BE2C (cell line): ENCODE measurements around the gene FOSB.

ENCODE experiments used
- DNase-seq: peaks from one replicate; pipeline ENCODE4 v3.0.0-alpha.2; 2020
- H3K27me3 ChIP-seq: fragments of 250-450 bp; sonication (Bioruptor Pico); 2 replicates; pipeline ENCODE4 v1.5.1; 2020; ENCODE audit warnings: mild to moderate bottlenecking
- H3K36me3 ChIP-seq: fragments of 250-450 bp; sonication (Bioruptor Pico); 2 replicates; pipeline ENCODE4 v1.5.1; 2020; ENCODE audit warnings: mild to moderate bottlenecking
- H3K4me1 ChIP-seq: fragments of 250-450 bp; sonication (Bioruptor Pico); 2 replicates; pipeline ENCODE4 v1.5.1; 2020
- H3K4me3 ChIP-seq: 2 replicates; pipeline ENCODE4 v1.5.1; 2011; ENCODE audit warnings: low read depth, low read length
- H3K9me3 ChIP-seq: fragments of 250-450 bp; sonication (Bioruptor Pico); 2 replicates; pipeline ENCODE4 v1.5.1; 2020
- CTCF ChIP-seq: IDR thresholded peaks from 2 replicates; pipeline ENCODE4 v1.5.1; 2012; ENCODE audit warnings: mild to moderate bottlenecking, low read depth, low read length

The FOSB gene

GRCh38 chr19:45437328-45437727 lies 30.5 kb upstream of the FOSB start:
- Histone ChIP-seq H3K4me3 (no peak overlapping the region), H3K9me3 (no peaks in the 10 kb centered on the region), H3K36me3 (no peaks in the 10 kb centered on the region), H3K27me3 (no peaks in the 10 kb centered on the region), H3K4me1 (no peaks in the 10 kb centered on the region)
- no peak for DNase-seq
- no peak for TF ChIP-seq CTCF

- DNase-seq, result no peak
- no peak for TF ChIP-seq CTCF
- Histone ChIP-seq H3K4me3 (peak overlapping the region; percentile 55), H3K36me3 (no peaks in the 10 kb centered on the region), H3K27me3 (no peaks in the 10 kb centered on the region), H3K9me3 (no peaks in the 10 kb centered on the region), H3K4me1 (no peaks in the 10 kb centered on the region)
These were observed 28.6 kb upstream of the FOSB start for GRCh38 chr19:45439190-45439568.

DNA sequence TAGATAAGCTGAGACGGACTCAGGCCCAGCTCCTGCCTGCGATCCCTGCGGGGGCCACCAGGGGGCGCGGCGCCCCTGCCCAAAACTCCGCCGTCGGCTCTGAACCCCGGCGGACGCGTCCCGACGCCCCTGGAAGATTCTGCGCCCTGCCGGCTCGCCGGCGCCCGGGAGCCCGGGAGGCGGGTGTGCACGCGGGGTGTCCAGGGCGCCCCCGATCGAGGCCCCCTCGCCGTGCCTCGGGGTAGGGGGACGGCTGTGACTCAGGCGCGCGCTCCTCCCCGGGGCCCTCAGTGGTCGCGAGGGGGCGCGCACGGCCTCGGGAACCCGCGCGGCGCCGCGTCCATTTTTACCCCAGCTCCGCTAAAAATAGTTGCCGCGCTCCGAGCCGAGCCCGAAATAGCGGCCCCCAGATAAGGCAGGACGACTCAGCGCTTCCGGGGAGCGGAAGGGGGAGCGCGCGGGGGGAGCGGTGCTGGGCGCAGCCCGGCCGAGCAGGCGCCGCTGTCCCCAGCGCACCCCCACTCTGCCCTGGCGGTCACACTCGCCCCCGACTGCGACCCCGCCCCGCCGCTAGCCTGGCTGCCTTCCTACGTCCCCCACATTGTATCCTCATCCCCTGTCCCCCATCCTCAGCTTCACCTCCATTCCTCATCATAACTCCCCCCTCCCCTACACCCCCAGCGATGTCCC lies 28.1 kb upstream of the FOSB start:
- Histone ChIP-seq H3K4me1 (0 out of 2 replicates have a peak, but pooled peaks cover 2% of the 10 kb centered on the region), H3K36me3 (no peaks in the 10 kb centered on the region), H3K4me3 (peak overlapping the region; percentile 55), H3K9me3 (no peaks in the 10 kb centered on the region), H3K27me3 (no peaks in the 10 kb centered on the region)
- DNase-seq, result peak; percentile 79
- peak; percentile 90 for TF ChIP-seq CTCF

DNA sequence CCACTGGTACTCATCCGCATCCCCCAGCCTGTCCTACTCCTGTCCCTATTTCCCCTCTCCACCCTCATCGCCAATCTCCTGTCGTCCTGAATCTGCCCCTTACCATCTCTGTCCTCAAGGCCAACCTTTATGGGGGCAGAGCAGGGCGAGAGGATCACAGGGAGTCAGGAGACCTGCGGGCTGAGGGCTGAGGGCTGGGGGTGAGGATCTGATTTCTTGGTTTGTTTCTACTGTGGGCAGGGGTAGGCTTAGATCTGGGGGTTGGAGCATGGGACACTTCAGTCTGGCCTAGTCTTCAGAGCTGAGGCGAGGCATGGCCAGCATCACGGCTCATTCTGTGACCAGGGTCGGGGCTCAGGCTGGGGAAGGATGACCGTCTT lies 27.5 kb upstream of the FOSB start:
- 0 out of 2 replicates have a peak, but pooled peaks cover 2% of the 10 kb centered on the region for H3K4me1 ChIP-seq
- no peaks in the 10 kb centered on the region for H3K36me3 ChIP-seq
- H3K27me3 ChIP-seq, result no peaks in the 10 kb centered on the region
- no peaks in the 10 kb centered on the region for H3K9me3 ChIP-seq
- H3K4me3 ChIP-seq, result peak overlapping the region; percentile 55
- no peak for TF ChIP-seq CTCF
- no peak for DNase-seq

DNA sequence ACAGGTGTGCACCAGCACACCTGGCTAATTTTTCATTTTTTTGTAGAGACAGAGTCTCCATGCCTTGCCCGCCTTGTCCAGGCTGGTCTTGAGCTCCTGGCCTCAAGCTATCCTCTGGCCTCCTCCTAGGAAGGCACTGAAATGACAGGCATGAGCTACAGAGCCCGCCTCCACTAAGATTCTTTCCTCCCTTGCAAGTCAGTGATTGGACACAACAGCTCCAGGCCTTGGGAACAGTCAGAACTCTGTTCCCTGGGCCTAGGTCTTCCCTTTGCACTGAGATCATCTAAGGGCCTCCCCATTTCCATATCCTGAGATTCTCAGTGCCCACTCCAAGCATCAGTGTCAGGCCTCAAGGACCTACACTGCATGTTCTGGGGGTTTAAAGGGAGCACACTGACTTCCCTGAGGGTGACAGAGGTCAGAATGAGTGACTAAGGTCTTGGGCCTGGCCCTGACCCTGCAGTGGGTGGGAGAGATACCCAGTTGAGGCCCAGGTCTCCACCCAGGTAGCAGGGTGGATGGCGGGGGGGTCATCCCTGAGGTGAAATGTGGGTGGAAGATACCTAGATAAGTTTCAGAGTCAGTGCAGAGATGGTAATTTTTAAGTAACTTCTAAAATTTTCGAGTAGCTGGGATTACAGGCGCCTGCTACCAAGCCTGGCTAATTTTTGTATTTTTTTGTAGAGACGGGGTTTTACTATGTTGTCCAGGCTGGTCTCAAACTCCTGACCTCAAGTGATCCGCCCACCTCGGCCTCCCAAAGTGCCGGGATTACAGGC lies 26.7 kb upstream of the FOSB start:
- no peak overlapping the region for H3K4me3 ChIP-seq
- TF ChIP-seq CTCF, result no peak
- H3K4me1 ChIP-seq, result 0 out of 2 replicates have a peak, but pooled peaks cover 2% of the 10 kb centered on the region
- no peaks in the 10 kb centered on the region for H3K27me3 ChIP-seq
- H3K9me3 ChIP-seq, result no peaks in the 10 kb centered on the region
- no peaks in the 10 kb centered on the region for H3K36me3 ChIP-seq
- peak; percentile 37 for DNase-seq

DNA sequence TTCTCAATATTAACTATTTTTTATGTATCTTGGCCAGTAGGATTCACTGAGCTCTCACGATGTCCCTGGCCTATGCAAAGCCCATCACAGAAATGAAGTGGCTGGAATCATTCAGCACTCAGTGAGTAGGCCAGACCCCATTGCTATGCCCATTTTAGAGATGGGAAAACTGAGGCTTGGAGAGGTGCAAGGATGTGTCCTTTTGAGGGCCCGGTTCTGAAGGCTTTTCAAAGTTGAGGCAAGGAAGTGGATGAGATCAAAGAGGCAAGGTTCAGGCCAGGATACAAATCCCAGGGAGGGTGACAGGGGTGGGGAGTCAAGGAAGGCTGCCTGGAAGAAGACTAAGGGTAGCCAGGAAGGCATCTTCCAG lies 25.4 kb upstream of the FOSB start:
- Histone ChIP-seq H3K9me3 (no peaks in the 10 kb centered on the region), H3K4me1 (0 out of 2 replicates have a peak, but pooled peaks cover 2% of the 10 kb centered on the region), H3K27me3 (no peaks in the 10 kb centered on the region), H3K4me3 (no peak overlapping the region), H3K36me3 (no peaks in the 10 kb centered on the region)
- TF ChIP-seq CTCF, result no peak
- DNase-seq, result no peak
